NCI-H226 (cell line): ENCODE data around the gene RAB17.

Source experiments
- DNase-seq: peaks from one replicate; pipeline ENCODE4 v3.0.0-alpha.2; 2015

RAB17 gene

DNA sequence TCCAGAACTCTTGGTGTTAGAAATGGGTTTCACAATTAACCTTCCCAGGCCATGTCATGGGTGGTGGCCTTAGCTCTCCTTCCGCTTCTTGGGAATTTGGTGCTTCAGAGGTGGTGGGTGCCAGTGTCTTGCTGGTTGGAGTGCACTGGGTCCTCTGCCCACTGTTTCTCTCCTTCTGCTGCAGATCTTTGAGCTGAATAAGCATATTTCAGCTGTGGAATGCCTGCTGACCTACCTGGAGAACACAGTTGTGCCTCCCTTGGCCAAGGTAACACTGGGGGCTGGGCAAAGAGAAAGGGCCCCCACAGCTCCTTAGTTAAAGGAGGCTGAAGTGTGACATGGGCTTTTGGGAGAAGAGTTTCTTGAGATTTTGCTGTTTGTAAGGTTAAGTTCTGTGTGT is 56.2 kb downstream of the RAB17 start:
- no peak for DNase-seq

DNA sequence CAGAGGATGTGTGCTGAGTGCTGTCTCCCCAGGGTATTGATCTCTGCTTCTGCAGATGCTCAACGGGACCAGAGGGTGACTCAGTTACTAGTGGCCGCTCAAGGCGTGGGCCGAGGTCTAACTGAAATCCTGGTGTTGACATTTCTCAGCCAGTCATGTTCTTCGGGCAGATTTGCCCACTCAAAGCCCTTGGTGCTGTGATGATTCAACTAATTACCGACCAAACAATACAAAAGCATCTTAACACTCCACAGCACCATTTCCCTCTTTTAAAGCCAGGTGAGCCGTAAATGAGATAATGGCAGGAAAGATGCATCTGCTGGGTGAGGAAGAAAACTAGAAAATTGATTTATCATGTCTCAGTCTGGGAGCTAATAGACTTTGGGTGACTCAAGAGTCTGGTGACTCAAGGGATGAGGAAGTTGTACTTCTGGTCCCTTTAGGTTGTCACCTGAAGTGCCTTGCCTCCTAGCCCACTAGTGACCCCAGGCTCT is 56.8 kb downstream of the RAB17 start:
- DNase-seq: no peak

DNA sequence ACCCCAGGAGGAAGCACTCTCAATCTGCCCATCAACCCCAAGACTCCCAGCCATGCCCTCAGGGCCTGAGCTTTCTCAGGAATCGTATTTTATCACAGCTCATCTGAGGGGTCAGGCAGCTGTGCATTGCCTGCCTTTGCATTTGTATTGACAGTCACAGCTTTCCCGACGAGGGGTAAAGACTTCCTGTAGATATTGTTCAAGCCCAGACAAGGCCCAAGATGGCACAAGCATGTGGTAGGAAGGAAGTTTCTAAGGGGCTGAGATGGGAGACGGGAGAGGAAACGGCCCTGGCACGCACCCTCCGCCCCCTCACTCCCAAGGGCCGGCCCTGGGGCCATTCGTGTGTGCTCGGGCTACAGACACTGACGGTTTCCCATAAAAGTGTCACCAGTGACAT is 58.4 kb downstream of the RAB17 start:
- no peak for DNase-seq

DNA sequence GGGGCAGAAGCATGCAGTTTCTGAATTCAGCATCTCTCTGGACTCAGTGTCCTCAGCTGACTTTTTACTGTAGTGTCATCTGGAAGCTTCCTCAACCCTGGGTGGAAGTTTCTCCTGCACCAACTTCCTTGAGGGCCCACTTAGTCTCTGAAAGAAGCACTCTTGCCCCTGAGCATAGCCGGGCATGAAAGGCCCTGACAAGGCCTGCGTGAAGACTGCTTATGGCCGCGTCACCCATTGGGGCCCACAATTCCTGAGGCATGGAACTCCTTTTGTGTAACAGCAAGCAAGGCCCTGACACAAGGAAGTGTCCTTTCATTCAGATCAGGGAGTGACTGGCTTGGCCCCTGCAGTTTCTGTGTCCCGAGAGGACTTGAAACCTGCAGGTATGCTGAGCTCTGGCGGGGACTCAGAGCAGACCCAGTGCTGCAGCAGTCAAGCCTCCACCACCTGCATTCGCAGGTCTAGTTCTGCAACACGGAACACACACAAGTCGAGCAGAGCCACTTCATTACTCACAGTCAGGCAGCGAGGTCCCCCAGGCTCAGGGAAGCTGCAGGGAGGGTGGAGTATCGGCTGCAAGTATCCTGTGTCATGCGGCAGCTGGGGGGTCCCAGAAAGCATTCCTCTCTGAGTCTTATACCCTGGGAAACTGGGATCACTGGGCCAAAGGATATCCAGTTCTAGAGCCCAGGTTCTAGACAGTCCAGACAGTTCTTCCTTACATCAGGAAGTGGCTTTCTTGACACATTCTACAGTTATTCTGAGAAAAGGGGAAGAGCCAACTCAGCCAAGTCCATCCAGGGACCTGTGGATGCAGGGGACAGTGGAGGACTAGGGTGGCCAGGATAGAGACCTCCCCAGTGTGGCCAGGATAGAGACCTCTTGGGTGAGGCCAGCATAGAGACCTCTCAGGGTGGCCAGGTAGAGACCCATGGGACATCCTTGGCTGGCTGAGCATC is 59.8 kb downstream of the RAB17 start:
- no peak for DNase-seq

DNA sequence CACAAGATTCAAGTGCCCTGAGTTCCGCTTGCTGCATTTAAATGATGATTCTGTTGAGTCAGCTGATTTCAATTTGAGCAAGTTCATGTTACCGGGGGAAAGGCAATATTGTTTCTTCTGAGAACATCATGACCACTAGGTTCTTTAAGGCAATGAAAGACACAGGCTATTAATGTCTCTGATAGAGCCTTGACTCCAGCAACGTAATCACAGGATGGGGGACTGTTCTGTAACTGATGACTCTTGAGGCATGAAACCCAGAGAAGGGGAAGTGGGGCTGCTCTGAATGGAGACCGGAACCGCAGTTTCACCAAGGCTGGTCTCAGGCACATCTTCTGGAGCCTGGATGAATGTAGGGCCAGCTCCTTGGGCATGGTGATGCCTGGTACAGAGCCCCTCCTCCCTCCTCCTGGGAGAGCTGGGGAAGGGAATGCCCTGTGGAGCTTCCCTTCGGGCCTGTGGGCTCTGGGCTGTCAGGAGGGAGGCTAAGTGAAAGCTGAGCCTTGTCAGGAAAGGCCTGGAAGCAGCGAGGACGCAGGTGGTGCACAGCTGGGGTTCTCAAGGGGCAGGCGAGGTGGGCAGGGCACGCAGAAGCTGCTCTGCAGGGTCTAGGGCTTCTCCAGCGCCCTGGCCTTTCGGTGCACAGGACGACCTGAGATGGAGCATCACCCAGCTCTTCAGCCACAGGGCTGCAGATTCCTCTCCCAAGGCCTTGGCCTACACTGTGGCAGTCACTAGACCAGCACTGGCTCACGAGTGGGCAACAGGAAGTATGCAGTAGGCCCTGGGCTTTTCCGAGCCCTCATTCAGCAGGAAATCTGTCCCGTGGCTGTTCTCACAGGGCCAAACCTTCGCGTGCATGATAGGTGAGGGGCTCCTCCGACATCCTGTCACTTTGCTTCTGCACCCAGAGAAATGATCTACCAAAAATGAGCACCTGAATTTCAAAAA is 60.8 kb downstream of the RAB17 start:
- DNase-seq: no peak

DNA sequence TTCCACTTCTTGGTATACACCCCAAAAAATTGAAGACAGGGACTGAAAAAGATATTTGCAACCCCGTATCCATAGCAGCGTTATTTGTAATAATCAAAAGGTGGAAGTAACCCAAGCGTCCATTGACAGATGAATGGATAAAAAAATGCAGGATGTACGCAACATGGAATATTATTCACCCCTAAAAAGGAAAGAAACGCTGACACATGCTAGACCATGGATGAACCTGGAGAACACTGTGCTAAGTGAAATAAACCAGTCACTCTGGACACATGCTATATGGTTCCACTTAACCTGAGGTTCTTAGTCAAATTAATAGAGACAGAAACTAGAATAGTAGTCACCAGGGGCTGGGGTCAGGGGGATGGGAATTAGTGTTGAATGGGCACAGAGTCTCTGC is 62.8 kb downstream of the RAB17 start:
- DNase-seq: no peak

DNA sequence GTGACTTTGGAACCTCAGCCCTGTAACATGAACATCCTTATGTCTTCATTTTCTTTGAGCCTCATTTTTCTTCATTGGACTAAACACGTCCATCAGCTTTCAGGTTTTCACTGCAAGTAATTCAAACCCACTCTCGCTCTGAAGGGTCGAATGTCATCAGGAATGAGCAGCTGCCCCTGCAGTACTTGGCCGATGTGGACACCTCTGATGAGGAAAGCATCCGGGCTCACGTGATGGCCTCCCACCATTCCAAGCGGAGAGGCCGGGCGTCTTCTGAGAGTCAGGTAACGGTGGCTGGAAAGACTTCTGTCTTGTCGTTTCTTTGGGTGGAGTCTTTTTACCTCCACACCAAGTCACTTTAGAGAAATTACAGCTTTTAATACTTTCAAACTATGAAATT is 63.3 kb downstream of the RAB17 start:
- DNase-seq: no peak

DNA sequence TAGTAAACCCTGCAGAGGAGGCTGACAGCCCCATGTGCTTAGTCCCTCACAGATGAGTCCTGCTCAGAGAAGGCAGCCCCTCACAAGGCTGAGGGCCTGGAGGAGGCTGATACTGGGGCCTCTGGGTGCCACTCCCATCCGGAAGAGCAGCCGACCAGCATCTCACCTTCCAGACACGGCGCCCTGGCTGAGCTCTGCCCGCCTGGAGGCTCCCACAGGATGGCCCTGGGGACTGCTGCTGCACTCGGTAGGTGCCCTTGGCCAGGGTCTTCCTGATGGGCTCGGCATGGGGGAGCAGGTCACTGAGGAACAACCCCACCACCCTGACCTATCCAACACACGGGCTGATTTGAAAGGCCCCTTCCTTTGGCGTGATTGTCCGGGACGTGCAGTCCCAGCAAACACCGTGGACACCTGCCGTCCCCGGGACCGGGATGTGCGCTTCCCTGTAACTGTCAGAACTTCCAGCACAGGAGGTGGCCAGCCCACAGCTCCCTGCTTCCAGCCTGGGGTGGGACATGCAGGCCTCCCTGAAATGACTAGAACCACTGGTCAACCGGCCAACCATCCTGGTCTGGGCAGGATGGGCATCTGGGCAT is 64.9 kb downstream of the RAB17 start:
- no peak for DNase-seq

DNA sequence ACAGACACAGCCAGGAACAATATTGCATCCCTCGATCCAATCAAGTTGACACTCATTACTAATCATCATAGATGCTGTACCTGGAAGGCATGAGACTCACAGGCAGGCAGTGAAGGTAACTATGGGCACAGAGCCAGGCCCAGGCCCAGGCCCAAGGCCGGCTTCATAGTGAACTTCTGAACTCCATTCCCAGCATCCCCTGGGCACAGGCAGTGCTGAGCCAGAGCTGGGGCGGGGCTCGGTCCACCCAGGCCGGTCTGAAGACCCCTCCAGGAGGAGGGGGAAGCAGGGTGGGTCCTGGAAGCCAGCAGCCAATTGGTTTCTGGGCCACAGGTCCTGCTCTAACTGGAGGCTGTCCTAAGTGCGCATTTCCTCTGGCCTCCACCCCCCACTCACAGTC is 65.9 kb downstream of the RAB17 start:
- DNase-seq: no peak
